OCI-LY3 (cell line): ENCODE measurements around the gene WDR27.

Experiments
- EZH2phosphoT487 ChIP-seq: fragments of 200-600 bp; shearing (Covaris generic); IDR thresholded peaks from 2 replicates; pipeline ENCODE4 v1.6.1; 2018; ENCODE audit warnings: antibody characterized with exemption, mixed run types, low read depth
- TF ChIP-seq, protein P1 (sequence below): fragments of 200-600, 300-600 bp; sonication (generic); IDR thresholded peaks from 2 replicates; pipeline ENCODE4 v1.5.1; 2014; ENCODE audit warnings: antibody characterized with exemption, low read length, low read depth

DNA sequence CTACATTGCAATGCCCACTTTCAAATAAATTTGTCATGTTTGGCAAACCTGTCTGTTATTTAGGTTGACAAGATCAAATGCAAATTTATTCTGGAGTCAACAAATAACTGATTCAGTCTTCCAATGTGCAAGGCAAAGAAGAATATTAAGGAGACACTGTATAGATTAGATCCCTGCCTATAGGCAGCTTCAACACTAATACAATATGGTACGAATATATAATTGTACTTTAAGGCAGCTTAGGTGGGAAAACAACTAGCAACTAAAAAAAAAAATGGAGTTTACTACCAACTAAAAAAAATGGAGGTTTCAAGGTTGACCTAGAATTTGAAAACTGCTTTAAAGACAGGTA is 24.2 kb upstream of the WDR27 start:
- TF ChIP-seq, protein P1, sequence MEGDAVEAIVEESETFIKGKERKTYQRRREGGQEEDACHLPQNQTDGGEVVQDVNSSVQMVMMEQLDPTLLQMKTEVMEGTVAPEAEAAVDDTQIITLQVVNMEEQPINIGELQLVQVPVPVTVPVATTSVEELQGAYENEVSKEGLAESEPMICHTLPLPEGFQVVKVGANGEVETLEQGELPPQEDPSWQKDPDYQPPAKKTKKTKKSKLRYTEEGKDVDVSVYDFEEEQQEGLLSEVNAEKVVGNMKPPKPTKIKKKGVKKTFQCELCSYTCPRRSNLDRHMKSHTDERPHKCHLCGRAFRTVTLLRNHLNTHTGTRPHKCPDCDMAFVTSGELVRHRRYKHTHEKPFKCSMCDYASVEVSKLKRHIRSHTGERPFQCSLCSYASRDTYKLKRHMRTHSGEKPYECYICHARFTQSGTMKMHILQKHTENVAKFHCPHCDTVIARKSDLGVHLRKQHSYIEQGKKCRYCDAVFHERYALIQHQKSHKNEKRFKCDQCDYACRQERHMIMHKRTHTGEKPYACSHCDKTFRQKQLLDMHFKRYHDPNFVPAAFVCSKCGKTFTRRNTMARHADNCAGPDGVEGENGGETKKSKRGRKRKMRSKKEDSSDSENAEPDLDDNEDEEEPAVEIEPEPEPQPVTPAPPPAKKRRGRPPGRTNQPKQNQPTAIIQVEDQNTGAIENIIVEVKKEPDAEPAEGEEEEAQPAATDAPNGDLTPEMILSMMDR: no peak
- TF ChIP-seq EZH2phosphoT487: no peak
